ENCODE results near the gene TRPM6.

Gene TRPM6

DNA sequence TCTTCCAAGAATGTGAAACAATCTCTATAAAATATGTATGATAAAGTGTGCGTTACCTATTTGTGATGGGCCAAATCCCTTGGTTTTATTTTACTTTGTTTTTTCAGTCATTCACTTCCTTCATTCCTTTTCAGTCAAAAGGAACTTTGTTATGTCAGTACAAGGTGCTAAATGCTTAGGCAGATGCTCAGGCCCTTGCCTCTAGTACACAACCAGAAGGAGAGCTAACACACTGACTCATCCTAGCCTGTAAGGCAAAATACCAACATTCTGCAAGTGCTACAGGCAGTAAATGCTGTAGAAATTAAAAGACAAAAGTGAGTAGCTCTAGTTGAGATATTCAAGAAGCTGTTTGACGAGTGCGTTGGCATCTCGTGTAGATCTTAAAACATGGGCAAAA lies 49.4 kb downstream of the TRPM6 start:
- no peak for TF ChIP-seq ZNF274 (IDR thresholded peaks at IDR 0.05; ENCODE audit: low read depth, low read length)

DNA sequence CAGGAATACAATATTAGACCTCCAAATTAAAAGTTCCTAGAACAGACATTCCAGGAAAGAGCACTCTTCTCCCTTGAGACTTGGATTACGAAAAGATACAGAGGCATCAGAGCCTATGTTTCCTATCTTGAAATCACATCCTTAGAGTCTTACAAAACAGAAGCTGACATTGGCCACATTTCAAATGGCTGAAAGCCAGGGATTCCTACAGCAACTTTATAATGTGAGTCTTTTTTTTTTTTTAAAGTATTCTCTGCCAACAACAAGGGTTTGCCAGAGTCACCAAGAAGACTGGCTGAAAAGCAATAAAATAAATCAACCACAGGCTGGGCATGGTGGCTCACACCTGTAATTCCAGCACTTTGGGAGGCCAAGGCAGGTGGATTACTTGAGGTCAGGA lies 63.1 kb downstream of the TRPM6 start:
- H3K4me3 ChIP-seq (ENCODE audit: low read length), result no peak overlapping the region
- TF ChIP-seq ZNF274 (IDR thresholded peaks at IDR 0.05; ENCODE audit: low read depth, low read length), result no peak

More for the DNA sequence above, 49.4 kb downstream of the TRPM6 start:
- H3K4me3 ChIP-seq (ENCODE audit: low read length), result no peak overlapping the region

- TF ChIP-seq ZNF274 (IDR thresholded peaks at IDR 0.05; ENCODE audit: low read depth, low read length), result no peak
- no peak overlapping the region for H3K4me3 ChIP-seq (ENCODE audit: low read length)
Measured at GRCh38 chr9:74821636-74822035, 66.1 kb downstream of the TRPM6 start.

DNA sequence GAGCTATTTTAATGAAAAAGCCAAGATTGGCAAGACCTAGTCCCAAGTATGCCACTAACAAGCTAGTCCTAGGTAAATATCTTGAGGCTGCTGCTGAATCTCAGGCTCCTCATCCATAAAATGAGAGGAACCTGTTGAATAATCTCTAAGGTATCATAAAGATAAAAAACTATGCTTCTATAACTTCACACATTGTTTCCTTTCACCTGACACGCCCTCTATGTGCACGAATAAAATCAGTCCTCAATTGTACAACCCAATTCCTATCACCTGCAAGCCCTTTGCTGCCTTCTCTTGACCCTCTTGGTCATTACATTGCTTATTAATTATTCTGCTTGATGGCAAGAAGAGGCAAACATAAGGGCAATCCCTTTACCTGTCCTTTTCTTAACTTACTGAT lies 69.9 kb downstream of the TRPM6 start:
- no peak overlapping the region for H3K4me3 ChIP-seq (ENCODE audit: low read length)
- TF ChIP-seq ZNF274 (IDR thresholded peaks at IDR 0.05; ENCODE audit: low read depth, low read length), result no peak

DNA sequence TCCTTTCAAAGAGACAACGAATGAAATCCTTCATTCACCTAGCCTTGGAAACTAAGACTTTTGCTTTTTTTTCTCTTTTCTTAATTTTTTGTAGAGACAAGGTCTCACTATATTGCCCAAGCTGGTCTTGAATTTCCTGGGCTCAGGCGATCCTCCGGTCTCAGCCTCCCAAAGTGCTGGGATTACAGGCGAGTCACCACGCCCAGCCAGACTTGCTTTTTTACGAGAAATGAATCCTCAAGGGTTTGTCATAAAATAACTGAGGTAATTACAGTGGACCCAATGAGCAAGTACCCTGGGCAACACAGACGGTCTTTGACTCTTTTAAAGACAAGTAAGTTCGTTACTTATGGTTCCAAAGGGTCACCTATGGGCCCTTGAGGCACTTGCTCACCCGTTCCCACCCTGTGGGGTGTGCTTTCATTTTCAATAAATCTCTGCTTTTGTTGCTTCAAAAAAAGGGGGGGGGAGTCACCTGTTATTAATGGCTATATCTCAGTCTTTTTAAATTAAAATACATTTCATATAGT lies 70.4 kb downstream of the TRPM6 start:
- no peak for TF ChIP-seq ZNF274 (IDR thresholded peaks at IDR 0.05; ENCODE audit: low read depth, low read length)
- H3K4me3 ChIP-seq (ENCODE audit: low read length), result no peak overlapping the region

GRCh38 chr9:74810200-74810599 lies 77.5 kb downstream of the TRPM6 start:
- TF ChIP-seq ZNF274 (IDR thresholded peaks at IDR 0.05; ENCODE audit: low read depth, low read length), result no peak
- H3K4me3 ChIP-seq (ENCODE audit: low read length), result no peak overlapping the region

- H3K4me3 ChIP-seq (ENCODE audit: low read length), result no peak overlapping the region
- no peak for TF ChIP-seq ZNF274 (IDR thresholded peaks at IDR 0.05; ENCODE audit: low read depth, low read length)
Measured at GRCh38 chr9:74804018-74804385, 83.7 kb downstream of the TRPM6 start.

GRCh38 chr9:74803376-74804017 lies 84.2 kb downstream of the TRPM6 start:
- no peak overlapping the region for H3K4me3 ChIP-seq (ENCODE audit: low read length)
- TF ChIP-seq ZNF274 (IDR thresholded peaks at IDR 0.05; ENCODE audit: low read depth, low read length), result no peak

DNA sequence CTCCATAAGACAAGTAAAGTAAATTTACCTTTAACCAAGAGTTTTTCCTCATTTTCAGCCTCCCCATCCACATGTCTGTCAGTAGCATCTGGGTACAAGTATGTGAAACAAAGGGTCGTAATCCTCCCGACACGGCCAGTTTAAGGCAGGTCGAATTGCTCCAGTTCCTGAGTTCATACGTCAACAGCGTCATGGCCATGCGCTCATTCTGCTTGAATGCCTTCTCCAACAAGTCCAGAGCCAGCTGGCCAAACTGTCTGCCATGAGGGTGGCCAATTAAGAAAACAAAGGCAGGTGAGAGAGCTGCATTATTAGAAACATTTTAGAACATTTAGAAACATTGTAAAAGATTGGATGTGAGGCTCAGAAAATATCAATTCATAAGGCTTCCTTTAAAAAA lies 87.5 kb downstream of the TRPM6 start:
- no peak for TF ChIP-seq ZNF274 (IDR thresholded peaks at IDR 0.05; ENCODE audit: low read depth, low read length)

DNA sequence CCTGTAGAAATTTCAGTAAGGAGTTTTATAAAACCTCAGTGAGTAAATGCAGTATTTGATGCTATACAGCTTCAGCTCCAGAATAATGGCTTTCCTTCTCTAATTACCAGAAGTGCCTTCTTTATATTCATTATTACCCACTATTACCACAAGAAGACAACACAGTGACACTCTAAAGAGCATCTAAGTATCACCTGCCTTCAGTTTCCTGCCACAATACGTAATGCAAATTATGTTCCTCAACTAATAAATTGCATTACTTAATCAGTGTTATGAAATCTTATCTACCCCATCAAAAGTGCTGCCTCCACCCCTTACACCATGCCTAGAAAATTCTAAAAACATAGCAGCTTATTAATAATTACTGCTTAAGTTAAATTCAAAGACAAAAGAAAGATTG lies 91.9 kb downstream of the TRPM6 start:
- no peak overlapping the region for H3K4me3 ChIP-seq (ENCODE audit: low read length)
- no peak for TF ChIP-seq ZNF274 (IDR thresholded peaks at IDR 0.05; ENCODE audit: low read depth, low read length)

More for the DNA sequence above, 87.5 kb downstream of the TRPM6 start:
- no peak overlapping the region for H3K4me3 ChIP-seq (ENCODE audit: low read length)

DNA sequence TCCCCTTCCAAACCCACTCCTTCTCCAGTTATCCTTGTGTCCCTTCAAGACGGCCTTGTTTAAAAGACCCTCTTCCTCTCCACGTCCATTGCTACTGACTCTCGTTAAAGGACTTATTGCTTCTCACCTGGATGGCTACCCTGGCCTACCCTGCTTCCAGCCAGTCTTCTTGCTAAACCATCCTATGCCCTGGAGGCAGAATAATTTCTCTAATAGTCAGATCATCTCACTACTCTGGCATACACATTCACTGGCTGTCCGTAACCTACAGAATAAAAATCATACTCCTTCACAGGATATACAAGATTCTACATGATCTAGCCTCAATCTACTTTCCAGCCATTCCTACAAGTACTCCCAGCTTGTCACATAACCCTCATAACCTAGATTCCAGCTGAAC lies 92.6 kb downstream of the TRPM6 start:
- H3K4me3 ChIP-seq (ENCODE audit: low read length), result no peak overlapping the region
- no peak for TF ChIP-seq ZNF274 (IDR thresholded peaks at IDR 0.05; ENCODE audit: low read depth, low read length)

DNA sequence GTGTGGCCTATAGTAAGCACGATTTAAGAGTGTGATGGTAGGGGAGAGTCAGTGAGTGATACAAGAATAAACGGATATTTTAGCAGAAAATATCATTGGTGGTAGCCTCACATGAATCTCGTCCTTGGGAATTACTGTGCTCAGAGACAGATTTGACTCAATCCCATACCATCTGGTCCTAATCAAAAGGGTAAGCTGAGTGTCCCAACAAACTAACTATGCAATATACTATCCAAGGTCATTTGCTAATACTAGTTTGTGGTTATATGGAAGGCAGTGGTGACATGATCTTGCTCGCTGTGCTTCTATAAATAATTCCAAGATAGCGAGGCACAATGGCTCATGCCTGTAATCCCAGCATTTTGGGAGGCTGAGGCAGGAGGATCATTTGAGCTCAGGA lies 103.2 kb downstream of the TRPM6 start:
- H3K4me3 ChIP-seq (ENCODE audit: low read length), result no peak overlapping the region
- no peak for TF ChIP-seq ZNF274 (IDR thresholded peaks at IDR 0.05; ENCODE audit: low read depth, low read length)

DNA sequence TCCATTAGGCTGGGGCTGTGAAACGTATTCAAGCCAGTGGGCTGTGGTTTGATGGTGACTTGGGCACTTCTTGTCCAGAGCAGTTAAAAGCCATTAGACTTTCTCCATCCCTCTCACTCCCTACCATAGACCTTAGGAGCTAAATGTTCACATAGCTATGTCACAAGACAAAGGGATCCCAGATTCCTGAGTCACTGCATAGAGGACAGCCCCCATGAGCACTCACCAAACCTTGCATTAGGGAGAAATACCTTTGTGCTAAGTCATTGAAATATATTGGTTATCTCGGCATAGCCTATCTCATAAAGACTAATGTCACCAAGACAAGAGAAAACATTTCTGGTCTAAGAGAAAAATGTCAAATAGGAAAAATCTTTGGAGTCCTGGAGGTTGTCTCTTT lies 104.3 kb downstream of the TRPM6 start:
- no peak overlapping the region for H3K4me3 ChIP-seq (ENCODE audit: low read length)
- TF ChIP-seq ZNF274 (IDR thresholded peaks at IDR 0.05; ENCODE audit: low read depth, low read length), result no peak

GRCh38 chr9:74777136-74777879 lies 110.4 kb downstream of the TRPM6 start:
- no peak overlapping the region for H3K4me3 ChIP-seq (ENCODE audit: low read length)
- no peak for TF ChIP-seq ZNF274 (IDR thresholded peaks at IDR 0.05; ENCODE audit: low read depth, low read length)

DNA sequence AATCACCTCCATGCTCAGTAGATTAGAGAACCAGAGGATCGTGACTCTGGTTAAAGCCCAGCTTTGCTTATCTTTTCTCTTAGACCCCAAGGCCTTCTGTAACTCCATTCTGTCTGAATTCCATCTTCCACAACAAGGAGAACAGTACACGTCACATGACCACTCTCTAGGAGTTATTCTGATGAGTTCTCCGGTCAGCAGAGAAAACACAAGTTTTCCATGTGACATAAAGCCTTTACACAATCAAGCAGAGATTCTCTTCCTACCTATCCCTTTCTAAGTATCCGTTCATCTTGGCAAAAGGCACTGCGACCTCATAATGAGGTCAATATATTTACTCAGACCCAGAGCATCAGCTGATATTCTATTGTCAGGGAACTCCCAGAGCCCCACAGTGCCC lies 112.3 kb downstream of the TRPM6 start:
- TF ChIP-seq ZNF274 (IDR thresholded peaks at IDR 0.05; ENCODE audit: low read depth, low read length), result no peak
- no peak overlapping the region for H3K4me3 ChIP-seq (ENCODE audit: low read length)

Measured in GM08714 (cell line).